ENCODE measurements around the gene ZNG1B.
"Not testable (repeated sequence)": the region's sequence is repeated elsewhere in the genome, so short reads cannot be mapped to it uniquely, and the experiment has no call there.

- TF ChIP-seq, protein P1, sequence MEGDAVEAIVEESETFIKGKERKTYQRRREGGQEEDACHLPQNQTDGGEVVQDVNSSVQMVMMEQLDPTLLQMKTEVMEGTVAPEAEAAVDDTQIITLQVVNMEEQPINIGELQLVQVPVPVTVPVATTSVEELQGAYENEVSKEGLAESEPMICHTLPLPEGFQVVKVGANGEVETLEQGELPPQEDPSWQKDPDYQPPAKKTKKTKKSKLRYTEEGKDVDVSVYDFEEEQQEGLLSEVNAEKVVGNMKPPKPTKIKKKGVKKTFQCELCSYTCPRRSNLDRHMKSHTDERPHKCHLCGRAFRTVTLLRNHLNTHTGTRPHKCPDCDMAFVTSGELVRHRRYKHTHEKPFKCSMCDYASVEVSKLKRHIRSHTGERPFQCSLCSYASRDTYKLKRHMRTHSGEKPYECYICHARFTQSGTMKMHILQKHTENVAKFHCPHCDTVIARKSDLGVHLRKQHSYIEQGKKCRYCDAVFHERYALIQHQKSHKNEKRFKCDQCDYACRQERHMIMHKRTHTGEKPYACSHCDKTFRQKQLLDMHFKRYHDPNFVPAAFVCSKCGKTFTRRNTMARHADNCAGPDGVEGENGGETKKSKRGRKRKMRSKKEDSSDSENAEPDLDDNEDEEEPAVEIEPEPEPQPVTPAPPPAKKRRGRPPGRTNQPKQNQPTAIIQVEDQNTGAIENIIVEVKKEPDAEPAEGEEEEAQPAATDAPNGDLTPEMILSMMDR (optimal IDR thresholded peaks at IDR 0.05 in 1 of 3, IDR thresholded peaks at IDR 0.05 in 1 of 3, conservative IDR thresholded peaks at IDR 0.05 in 1 of 3; ENCODE audit: extremely low read depth in 1 of 3, insufficient read depth in 2 of 3, low read length in 3 of 3): not testable (repeated sequence)
- not testable (repeated sequence) for TF ChIP-seq EZH2 (IDR thresholded peaks at IDR 0.05; ENCODE audit: low read length)
Observed at GRCh38 chr2:113527350-113528045, 90.0 kb downstream of the ZNG1B start.
